GM19452 (cell line): ENCODE measurements around the gene NME7.
"Not testable (repeated sequence)": the region's sequence is repeated elsewhere in the genome, so short reads cannot be mapped to it uniquely, and the experiment has no call there.

Experiments
- ATAC-seq: cut with Tn5 transposase; IDR thresholded peaks from one replicate; pipeline ENCODE4 v1.9.1; 2021; ENCODE audit not compliant: unreplicated experiment

The NME7 gene

DNA sequence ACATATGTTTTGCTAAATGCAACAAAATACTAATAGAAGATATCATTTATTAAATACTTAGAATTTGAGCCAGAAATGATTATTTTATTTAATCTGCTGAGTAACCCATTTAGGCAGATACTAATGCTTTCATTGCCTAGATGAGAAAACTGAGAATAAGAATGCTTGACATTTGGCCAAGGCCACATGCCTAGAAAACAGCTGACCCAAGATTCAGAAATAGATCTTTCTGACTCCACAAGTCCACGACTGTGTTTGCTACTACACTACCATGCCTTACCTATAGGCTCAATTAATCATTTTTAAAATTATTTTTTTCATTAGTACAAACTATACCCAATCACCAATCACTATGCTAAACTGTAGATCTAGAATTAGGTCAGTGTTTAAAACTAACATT lies 131.5 kb downstream of the NME7 start:
- ATAC-seq = no peak

DNA sequence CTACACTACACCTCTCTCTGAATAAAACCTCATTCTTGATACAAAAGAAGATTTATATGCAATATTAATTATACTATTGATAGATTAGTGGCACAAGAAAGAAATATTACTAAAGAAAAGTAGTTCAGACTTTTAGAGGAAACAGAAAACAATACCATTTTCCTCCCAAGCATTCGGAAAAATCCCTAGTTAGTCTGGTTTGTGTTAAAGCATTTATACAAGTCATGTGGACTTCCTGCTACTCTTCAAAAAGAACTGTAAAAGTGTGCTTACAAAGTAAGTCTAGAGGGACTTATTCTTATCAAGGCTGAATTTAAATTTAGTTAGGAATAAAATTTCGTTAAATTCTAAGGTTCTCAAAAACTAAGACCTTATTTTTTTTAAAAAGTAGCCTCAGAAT lies 132.0 kb downstream of the NME7 start:
- no peak for ATAC-seq

DNA sequence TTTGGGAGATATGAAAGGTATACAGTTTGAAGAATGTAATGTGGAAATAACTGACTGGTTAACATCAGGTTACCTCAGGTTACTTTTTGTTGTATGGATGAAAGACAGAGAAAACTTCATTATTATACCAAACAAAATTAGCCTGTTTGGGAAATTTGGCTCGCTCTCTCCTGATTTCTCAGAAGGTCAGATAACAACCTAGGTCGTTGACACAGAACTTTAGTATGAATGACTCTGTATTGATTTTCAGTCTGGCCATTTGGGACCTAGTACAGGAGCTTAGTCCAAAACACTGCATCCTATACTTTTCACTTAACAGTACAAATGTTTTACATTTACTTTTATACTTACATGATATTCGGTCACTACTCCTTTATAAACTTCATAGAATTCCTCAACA lies 132.8 kb downstream of the NME7 start:
- ATAC-seq = no peak

DNA sequence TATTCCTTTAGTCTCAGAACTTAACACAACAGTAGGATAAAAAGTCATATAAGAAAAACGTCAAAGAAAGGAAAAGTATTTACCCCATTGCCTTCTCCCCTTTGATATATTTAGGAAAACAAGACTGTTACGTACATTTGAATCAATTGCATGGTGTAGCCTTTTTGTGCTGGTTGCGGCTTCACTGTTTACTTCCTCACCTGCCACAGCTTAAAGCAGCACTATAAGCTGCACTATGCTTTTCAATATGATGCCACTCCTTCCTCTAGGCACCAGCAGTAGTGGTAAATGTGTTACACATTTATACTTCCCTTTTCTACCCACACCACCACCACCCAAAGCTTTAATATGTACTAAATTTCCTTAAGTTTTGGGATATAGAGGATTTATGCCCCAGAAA lies 150.0 kb downstream of the NME7 start:
- no peak for ATAC-seq

DNA sequence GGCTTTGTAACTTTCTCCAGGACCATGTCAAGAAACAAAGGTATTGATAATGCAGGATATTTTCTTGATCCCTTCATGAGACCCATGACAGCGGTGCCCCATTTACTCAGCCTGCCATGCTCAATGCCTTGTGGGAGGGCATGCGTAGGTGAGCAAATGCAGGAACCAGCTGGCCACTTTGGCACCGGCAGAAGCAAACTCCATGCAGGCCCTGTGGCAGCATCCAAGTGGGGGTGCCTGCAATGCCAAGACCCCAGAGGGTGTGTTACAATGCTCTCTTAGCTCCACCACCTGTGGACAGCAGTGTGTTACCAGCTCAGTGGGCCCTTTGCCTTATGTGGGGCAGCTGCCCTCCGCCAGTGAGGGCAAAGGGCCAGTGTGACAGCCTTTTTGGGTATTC lies 153.0 kb downstream of the NME7 start:
- no peak for ATAC-seq

DNA sequence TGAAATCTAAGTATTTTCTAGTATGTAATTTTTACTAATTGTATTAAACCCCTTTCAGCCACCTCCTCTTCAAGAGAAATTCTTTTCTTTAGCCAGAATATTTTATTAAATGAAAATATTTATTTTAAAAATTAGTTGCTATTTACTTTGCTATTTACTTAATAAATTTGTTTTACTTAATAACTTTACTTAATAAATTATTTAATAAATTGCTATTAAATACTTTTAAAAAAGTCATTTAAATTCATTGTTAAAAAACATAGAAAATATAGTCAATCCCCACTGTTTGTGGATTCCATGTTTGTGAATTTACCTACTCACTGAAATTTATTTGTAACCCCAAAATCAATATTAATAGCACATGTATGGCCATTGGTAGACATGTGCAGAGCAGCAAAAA lies 155.5 kb downstream of the NME7 start:
- ATAC-seq = no peak

DNA sequence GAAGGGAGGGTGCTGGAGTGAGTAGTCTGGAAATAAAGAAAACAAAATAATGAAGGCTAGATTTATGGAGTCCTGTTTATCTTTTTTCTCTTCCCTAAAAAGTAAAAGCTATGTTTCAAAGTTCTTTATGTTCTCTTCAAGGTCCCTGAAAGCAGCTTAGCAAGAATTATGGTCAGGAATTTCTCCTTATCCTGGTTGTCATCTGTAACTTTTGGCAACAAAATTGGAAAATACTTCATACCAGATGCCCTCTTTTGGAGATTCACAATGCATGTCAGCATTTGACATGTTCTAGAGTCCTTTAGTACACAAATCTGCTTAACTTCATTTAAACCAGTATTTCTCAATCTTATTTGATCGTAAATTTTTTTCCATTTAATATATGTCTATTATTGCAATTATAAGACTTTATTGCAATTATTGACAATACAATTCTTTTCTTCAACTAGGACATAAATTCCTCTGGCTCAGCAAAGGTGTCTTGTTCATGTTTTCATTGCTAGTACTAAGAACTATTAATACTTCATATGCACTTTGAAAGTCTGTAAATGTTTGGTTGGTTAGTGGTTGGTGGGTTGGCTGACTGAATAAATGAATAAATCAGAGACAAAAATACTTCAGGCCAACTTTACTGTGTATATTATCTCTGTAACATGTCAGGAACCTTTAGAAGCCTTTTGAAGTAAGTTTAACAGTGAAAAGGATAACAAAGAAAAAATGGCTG lies 159.6 kb downstream of the NME7 start:
- ATAC-seq = no peak

DNA sequence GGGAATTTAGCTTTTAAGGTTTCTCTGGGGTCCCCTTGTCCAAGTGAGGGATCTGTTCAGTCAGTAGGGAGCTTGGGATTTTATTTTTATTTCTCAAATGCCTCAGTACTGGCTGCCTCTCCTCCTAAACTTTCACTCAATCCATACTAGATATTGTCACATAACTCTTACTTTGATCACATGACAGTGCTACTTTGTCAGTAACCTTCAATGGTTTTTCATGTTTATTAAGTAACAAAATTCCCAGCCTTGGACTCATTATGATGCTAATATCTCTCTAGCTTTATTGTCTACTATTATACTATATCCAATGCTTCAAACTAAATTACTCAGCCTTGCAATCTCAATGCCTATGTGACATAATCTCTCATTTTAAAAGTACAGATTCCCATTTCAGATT lies 163.4 kb downstream of the NME7 start:
- ATAC-seq = no peak

DNA sequence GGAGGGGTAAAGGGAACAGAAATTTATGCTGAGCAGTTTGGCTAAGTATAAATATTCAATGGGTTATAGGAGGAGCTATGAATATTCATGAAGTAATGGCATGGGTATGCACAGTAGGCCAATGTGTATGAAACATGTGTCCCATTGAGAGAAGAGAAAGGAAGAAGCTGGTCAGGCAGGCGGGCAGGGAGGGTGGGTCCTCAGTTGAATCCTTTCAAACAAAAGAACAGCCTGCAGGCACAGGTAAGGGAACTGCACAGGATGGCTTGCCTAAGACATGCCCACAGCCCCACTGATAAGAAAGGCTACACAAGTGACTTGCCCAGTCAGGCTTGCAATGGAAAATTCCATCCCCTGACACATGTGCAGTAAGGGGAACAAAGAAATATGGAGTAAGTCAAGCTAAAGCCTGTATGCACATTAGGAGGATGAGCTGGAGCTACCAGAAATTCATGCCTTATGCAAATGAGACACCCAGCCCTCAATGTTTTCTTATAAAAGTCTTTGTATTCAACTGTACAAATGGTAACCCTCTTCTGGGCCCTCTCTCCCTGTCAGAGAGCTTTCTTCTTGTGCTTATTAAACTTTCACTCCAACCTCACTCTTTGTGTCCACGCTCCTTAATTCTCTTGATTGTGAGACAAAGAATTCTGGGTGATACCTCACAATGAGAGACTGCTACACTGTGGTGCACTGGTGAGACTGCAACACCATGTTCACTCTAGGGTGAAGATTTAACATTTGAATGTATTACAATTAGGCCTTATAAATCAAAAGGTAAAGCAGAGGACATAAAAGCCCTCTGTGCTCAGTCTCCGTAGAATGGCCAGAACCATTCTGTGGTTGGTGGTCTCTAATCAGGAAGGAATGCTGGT lies 164.6 kb downstream of the NME7 start:
- no peak for ATAC-seq

DNA sequence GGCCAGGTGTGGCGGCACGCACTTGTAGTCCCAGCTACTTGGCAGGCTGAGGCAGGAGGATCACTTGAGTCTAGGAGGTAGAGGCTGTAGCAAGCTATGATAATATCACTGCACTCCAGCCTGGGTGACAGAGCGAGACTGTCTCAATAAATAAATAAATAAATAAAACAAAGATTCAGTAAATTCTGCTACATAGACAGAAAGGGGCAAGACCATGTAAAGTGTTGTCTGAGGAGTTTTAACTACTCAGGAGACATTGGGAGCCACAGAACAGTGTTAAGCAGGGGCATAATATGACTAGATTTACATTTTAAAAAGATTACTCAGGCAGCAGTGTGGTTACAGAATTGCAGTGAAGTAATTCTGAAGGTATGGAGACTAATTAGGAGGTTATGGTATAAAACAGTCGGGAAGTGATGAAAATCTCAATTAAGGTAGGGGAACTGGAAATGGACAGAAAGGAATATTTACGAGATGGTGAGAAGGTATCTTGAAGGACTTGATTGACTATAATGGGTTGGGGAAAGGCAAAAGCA lies 166.4 kb downstream of the NME7 start:
- ATAC-seq = no peak

DNA sequence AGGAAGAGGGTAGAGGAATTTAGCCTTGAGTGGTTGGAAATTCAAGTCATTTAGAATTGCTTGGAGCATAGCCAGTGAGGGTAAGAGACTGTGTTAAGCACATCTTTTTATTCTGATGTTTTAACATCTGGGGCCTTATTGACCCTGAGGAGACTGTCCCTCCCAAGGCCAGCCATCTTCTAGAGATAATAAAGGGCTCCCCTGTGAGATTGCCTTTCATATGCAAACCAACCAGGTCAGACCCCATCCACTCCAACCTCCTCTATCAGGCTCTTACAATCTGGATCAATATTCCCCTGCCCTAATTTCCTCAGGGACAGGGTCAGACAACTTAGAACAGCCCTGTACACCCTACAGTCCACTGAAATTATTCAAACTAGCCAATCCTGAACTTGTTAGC lies 167.3 kb downstream of the NME7 start:
- no peak for ATAC-seq

DNA sequence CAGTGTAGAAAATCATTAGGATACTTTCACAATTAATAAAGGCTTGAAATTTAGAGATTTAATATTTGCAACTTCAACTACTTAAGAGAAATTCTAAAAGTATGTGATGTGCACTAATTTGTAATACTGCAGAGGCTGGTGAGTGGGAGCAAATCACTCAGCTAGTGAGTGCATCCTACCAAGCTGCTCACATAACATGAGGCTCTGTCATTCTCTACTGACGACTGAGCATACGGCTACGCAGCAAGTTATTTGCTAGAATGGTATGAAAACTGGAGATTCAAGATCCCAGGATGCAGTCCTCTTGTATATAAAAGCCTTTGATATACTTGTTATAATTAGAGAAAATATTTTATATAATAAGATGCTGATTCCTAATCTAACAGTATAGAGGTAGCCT lies 171.0 kb downstream of the NME7 start:
- ATAC-seq = no peak

DNA sequence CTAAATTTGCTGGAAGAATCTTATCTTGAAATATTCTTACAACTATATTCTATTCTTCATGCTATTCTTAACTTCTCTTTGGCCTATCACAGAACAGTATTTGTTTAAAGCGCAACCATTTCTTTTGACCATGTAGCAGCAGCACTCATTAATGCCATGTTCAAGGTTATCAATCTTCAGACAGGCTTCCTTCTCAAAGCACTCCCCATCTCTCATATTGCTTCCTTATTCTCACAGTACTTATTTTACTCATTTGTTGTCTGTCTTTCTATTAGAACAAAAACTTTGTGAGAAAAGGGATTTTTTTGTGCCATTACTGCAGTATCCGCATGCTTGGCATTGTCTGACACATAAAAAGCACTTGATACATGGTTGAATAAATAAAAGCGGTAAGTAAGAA lies 171.4 kb downstream of the NME7 start:
- ATAC-seq = no peak

DNA sequence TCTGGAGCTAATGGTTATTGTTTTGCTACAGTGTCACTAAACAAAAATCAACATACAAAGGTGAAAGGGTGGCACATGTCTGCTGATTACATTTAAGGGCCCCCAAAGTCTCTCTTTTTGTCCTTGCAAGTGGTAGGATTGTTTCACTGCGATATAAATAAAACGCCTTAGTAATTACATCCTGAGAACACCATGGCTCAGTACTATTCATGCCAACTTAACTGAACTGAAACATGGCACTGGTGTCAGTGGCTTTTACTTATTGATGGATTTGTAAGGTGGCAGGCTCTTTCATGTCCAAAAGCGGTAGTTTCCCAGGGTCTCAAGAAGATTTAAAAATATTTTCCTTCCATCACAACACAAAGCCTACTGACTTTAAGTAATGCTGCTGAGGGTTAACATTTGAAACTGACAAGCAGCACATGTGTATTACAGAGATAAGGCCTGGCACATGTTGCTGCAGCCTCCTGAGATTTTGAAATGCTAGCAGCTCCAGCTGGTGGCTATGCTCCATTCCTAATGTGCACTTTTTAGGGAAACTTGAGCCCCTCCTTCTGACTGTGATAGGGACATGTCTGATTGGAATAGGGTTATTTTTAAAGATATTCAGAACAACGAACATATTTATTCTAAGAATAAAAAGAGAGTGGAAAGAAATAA lies 174.3 kb downstream of the NME7 start:
- ATAC-seq = no peak

DNA sequence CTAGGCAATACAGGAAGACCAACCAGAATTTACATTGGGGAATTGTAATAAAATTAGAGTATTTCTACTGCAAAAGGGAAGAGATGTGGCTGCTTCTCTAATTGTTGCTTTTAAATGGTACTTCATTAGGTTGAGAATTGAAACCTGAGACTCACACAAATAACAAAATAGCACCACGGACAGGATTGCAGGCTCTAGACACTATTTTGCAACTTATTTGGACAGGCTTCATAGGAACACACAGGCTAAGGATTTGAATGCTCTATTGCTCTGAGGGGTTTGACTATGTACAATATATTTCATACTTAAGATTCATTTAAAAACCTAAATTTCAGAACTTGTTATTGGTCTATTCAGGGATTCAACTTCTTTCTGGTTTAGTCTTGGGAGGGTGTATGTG lies 181.5 kb downstream of the NME7 start:
- no peak for ATAC-seq

DNA sequence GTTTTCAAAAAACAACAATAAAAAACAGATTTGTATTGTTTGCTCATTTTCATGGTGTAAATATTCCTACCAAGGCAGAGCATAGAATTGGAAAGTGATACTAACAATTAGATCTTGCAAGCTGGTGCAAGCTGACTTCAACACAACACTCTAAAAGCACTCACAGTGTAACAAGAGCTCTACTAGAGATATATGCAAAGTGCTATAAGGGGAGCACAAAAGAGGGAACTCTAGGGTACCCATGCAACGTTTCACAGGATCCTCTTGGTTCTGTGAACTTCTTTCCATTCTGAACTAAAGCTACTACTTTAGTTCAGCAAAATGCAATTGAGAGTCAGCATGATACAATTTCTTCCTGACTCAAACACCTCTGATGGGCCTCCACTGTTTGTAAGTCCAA lies 182.8 kb downstream of the NME7 start:
- no peak for ATAC-seq

DNA sequence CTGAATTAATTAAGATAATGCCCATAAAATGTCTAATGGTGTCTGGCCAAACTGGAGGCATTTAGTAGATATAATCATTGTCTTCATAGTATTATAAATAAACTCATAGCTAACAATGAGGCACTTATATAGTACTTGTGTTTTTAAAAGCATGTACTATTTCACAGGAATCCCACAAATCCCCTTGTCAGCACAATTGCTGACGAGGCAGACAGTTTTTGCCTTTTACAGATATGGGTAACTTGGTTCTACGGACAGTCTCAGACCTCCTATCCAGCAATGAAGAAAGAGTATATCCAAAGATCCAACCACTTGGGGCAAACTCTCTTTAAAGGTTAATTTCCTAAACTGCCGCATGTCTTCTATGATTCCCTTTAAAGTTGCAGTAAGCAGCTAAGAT lies 187.4 kb downstream of the NME7 start:
- no peak for ATAC-seq

DNA sequence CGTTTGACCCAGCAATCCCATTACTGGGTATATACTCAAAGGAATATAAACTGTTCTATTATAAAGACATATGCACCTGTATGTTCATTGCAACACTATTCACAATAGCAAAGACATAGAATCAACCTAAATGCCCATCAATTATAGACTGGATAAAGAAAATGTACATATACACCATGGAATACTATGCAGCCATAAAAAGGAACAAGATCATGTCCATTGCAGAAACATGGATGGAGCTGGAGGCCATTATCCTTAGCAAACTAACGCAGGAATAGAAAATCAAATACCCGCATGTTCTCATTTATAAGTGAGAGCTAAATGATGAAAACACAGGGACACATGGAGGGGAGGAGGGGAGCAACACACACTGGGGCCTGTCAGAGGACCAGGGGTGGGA lies 188.2 kb downstream of the NME7 start:
- not testable (repeated sequence) for ATAC-seq

DNA sequence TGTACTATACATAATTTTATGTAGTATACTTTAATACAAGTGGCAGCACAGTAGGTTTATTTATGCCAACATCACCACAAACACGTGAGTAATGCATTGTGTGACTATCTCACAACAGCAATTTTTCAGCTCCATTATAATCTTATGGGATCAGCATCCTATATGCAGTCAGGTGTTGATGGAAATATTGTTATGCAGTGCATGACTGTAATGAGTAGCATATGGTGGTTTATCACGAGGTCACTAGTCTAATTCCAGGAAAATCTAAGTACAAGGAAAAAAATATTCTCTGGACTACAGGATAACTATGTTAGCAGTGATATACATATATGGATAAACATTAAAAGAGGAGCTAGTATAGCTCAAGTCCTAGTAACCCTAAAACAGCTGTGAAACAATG lies 192.1 kb downstream of the NME7 start:
- ATAC-seq = no peak

DNA sequence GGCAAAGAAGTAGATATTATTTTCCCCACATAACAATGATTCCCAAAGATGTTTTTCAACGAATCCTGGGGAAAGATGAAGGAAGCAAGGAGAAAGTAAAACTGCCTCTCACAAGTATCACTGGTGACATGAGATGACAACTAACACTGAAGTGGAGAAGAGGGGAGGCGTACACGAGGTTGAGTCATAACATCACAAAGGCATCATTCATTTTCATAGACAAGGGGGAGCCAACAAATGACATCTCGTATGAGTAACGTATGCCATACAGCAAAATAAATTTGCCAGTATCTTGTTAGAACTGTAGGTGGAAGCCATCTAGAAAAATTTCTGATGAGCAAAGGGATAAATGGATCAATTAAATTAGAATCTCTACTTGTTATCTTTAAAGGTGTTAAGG lies 204.5 kb downstream of the NME7 start:
- no peak for ATAC-seq

DNA sequence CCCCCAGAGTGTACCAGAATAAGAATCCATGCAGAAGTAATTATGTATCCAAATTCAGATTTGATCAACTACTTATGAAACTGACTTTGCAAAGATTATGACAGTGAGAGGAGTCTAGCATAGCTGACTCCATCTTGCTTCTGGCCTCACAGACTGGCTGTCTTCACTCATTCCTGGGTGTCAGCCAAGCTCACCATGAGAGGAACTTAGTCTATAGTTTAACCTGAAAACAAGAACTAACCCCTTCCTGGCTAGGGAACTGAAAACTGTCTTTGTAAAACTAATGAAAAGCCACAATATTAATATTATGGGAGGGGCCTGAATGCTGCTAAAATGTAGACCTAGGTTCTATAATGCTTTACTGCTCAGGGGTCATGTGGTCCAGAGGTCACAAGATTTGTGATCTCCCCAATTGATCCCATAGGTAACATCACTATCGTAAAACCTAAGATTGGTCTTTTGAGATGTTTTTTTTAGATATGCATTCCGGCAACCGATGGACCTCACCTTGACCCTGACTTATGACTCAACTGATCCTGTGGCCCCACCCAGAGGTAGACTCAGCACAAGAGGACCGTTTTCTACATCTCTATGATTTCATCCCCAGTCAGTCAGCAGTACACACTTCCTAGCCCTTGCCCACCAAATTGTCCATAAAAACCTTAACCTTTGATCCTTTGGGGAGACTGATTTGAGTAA lies 206.0 kb downstream of the NME7 start:
- ATAC-seq = peak; percentile 87
